Fibroblast of mammary gland (primary cell): Measurements from ENCODE around the gene ATP5ME.

ENCODE experiments used
- DNase-seq: peaks from one replicate; pipeline ENCODE4 v3.0.0-alpha.2; 2010; ENCODE audit warnings: low read depth
- H3K4me3 ChIP-seq: 2 replicates; pipeline ENCODE4 v1.5.1; 2011; ENCODE audit warnings: low read depth, mild to moderate bottlenecking, low read length, moderate library complexity; ENCODE audit not compliant: control insufficient read depth
- CTCF ChIP-seq: conservative IDR thresholded peaks from 2 replicates; pipeline ENCODE4 v1.5.1; 2011; ENCODE audit warnings: low read depth, low read length, inconsistent platforms; ENCODE audit not compliant: control insufficient read depth, insufficient read depth

Gene ATP5ME

GRCh38 chr4:624705-625590 lies 49.1 kb downstream of the ATP5ME start, which contains the start of gene PDE6B:
Gene PDE6B, plus strand, starts transcription at chr4:625573. Its CDS starts 54 bp downstream, at chr4:625627.
- H3K4me3 ChIP-seq: no peak within 1 kb of the TSS

GRCh38 chr4:623914-624566 lies 50.0 kb downstream of the ATP5ME start:
- no peak overlapping the region for H3K4me3 ChIP-seq
- no peak for TF ChIP-seq CTCF
- DNase-seq: no peak

More at GRCh38 chr4:624705-625590, 49.1 kb downstream of the ATP5ME start, which contains the start of gene PDE6B:
- DNase-seq: no peak
- TF ChIP-seq CTCF: no peak

- TF ChIP-seq CTCF: no peak
- DNase-seq: no peak
- H3K4me3 ChIP-seq: no peak overlapping the region
Observed at GRCh38 chr4:622996-623913, 50.8 kb downstream of the ATP5ME start.
